GM12878 (cell line): ENCODE results near the gene MRPS23. TPM values are rescaled to one million over a fixed set of nuclear protein-coding genes. Genes with fewer than 3 reads are reported as not detected.

Experiments used
- ATAC-seq: fragments of 200-7000 bp; cut with Tn5 transposase; 3 replicates; pipeline ENCODE4 v1.9.1; 2020; ENCODE audit warnings: mild to moderate bottlenecking, moderate library complexity
- BruUV-seq: library from RNA; stranded (reverse); fragments of 400-500 nt; replicated peaks from 2 replicates; lab custom pipeline; 2021; lab: Mats Ljungman, UMichigan
- CTCF ChIA-PET: fragments of 300-600 bp; sonication (Branson Sonifier 250); formaldehyde crosslinking; extraction: SDS; loops from one replicate; lab custom pipeline; 2021; ENCODE audit warnings: inconsistent platforms; lab: Yijun Ruan, JAX
- POLR2A ChIA-PET: fragments of 350-600 bp; formaldehyde crosslinking; extraction: SDS; loops from one replicate; lab custom pipeline; 2021; ENCODE audit warnings: inconsistent platforms; lab: Charles Lee
- RAD21 ChIA-PET: fragments of 300-600 bp; sonication (Branson Sonifier 250); formaldehyde crosslinking; loops from one replicate; lab custom pipeline; 2023; ENCODE audit warnings: antibody characterized with exemption; ENCODE audit not compliant: unreplicated experiment; lab: Charles Lee
- SMC1A ChIA-PET: fragments of 300-600 bp; sonication (Branson Sonifier 250); formaldehyde crosslinking; loops from one replicate; lab custom pipeline; 2023; ENCODE audit not compliant: unreplicated experiment, uncharacterized antibody; lab: Charles Lee
- DNase-seq: peaks from one replicate; pipeline ENCODE4 v3.0.0-alpha.2; 2011; ENCODE audit warnings: low read depth, low spot score
- FAIRE-seq: peaks from 3 replicates; lab custom pipeline; 2011; peaks lifted over from hg19 to GRCh38; lab: Jason Lieb, UNC
- H2AFZ ChIP-seq: 2 replicates; pipeline ENCODE4 v1.6.0; 2011; ENCODE audit warnings: low read depth, low read length, control low read depth; ENCODE audit not compliant: control insufficient read depth
- H3K27ac ChIP-seq: 2 replicates; pipeline ENCODE4 v1.5.1; 2011; ENCODE audit warnings: control low read depth; ENCODE audit not compliant: control insufficient read depth, insufficient read depth
- H3K27me3 ChIP-seq, 2 experiments: replicated peaks in 1 of 2; 2 replicates each; pipeline versions ENCODE4 v1.6.0 to v1.6.1; 2011; ENCODE audit warnings: low read length in 1 of 2; ENCODE audit not compliant: control insufficient read depth in 2 of 2, insufficient read depth in 2 of 2
- H3K36me3 ChIP-seq, 2 experiments: 2 replicates each; pipeline ENCODE4 v1.5.1; 2011; ENCODE audit warnings: low read length in 1 of 2; ENCODE audit not compliant: control insufficient read depth in 2 of 2, insufficient read depth in 2 of 2
- H3K4me1 ChIP-seq: 2 replicates; pipeline ENCODE4 v1.6.1; 2011; ENCODE audit warnings: mild to moderate bottlenecking, low read length, moderate library complexity, mixed read lengths; ENCODE audit not compliant: control insufficient read depth, insufficient read depth
- H3K4me2 ChIP-seq: 2 replicates; pipeline ENCODE4 v1.6.0; 2011; ENCODE audit warnings: control low read depth; ENCODE audit not compliant: control insufficient read depth, insufficient read depth
- H3K4me3 ChIP-seq: fragments of 200-600 bp; sonication (generic); 2 replicates; pipeline ENCODE4 v1.5.1; 2016
- H3K79me2 ChIP-seq: 2 replicates; pipeline ENCODE4 v1.6.0; 2011; ENCODE audit warnings: low read length; ENCODE audit not compliant: control insufficient read depth, insufficient read depth
- H3K9ac ChIP-seq: 2 replicates; pipeline ENCODE4 v1.8.0; 2011; ENCODE audit warnings: low read length, control low read depth, mixed read lengths; ENCODE audit not compliant: control insufficient read depth, insufficient read depth
- H3K9me3 ChIP-seq: replicated peaks from 3 replicates; pipeline ENCODE4 v1.5.1; 2011; ENCODE audit warnings: mild to moderate bottlenecking, low read length; ENCODE audit not compliant: control insufficient read depth, insufficient read depth
- H4K20me1 ChIP-seq: 2 replicates; pipeline ENCODE4 v1.6.0; 2011; ENCODE audit not compliant: control insufficient read depth, insufficient read depth
- HDAC2 ChIP-seq: fragments of 200-600 bp; sonication (generic); IDR thresholded peaks from 2 replicates; pipeline ENCODE4 v1.6.1; 2017
- IKZF1 ChIP-seq: fragments of 450-650 bp; conservative IDR thresholded peaks from 2 replicates; pipeline ENCODE4 v1.6.1; 2017; ENCODE audit warnings: antibody characterized with exemption, mild to moderate bottlenecking
- MTA2 ChIP-seq: fragments of 450-650 bp; IDR thresholded peaks from 2 replicates; pipeline ENCODE4 v1.6.1; 2016; ENCODE audit warnings: low read depth, mild to moderate bottlenecking, moderate library complexity
- MXI1 ChIP-seq: fragments of 150-350 bp; IDR thresholded peaks from 2 replicates; pipeline ENCODE4 v1.6.1; 2011; ENCODE audit warnings: low read depth, mild to moderate bottlenecking, inconsistent platforms, low read length, improper control_type of control experiment
- RUNX3 ChIP-seq: IDR thresholded peaks from 2 replicates; pipeline ENCODE4 v1.6.1; 2012; ENCODE audit warnings: low read length, inconsistent platforms
- SMC3 ChIP-seq: IDR thresholded peaks from 2 replicates; pipeline ENCODE4 v1.6.1; 2011; ENCODE audit warnings: low read length, improper control_type of control experiment, borderline replicate concordance
- SUZ12 ChIP-seq: fragments of 200-600 bp; sonication (generic); IDR thresholded peaks from one replicate; pipeline ENCODE4 v1.6.1; 2018; ENCODE audit warnings: antibody characterized with exemption, mild to moderate bottlenecking; ENCODE audit not compliant: unreplicated experiment
- ZSCAN29 ChIP-seq: fragments of 450-650 bp; IDR thresholded peaks from 2 replicates; pipeline ENCODE4 v1.6.1; 2017; ENCODE audit warnings: mild to moderate bottlenecking, moderate library complexity
- WGBS: methylation state at CpG from one replicate; pipeline ENCODE4 v1.1.6; 2016; ENCODE audit warnings: low lambda C conversion rate; ENCODE audit not compliant: insufficient replicate concordance, insufficient coverage; ENCODE audit errors: missing lambda C conversion rate; 5-methylcytosine and 5-hydroxymethylcytosine counted together
- in situ Hi-C: fragments of 300-500 bp; cut with MboI; formaldehyde crosslinking; loops from 9 replicates; pipeline ENCODE4 v1.14.3; 2018; ENCODE audit warnings: mixed read lengths
- intact Hi-C: fragments of 100-400 bp; cut with micrococcal nuclease; formaldehyde crosslinking; loops from one replicate; pipeline ENCODE4 v1.14.2; 2022; ENCODE audit not compliant: unreplicated experiment
- polyA plus RNA-seq, 11 experiments: library from polyadenylated mRNA; depleted of rRNA in 4 of 11; unstranded in 6 of 11; stranded (reverse) in 5 of 11; fragments of >200 nt; fragmentation: Nextera tagmentation in 4 of 11; fragmentation: Illumina TruSeq in 1 of 11; extraction: Ambion mirVana in 4 of 11; extraction: Trizol in 1 of 11; gene quantifications; 1 replicate in 1 of 11; 2 replicates in 10 of 11; pipeline versions ENCODE4 v1.2.1 to v1.2.3, GENCODE V29; 2011 to 2016; ENCODE audit warnings: inconsistent platforms in 2 of 11, missing spikeins in 2 of 11, low read depth in 1 of 11
- total RNA-seq, 4 experiments: library from RNA; depleted of rRNA in 3 of 4; stranded (reverse); fragments of >200 nt in 3 of 4; fragmentation: Illumina TruSeq in 1 of 4; extraction: Trizol in 1 of 4; gene quantifications; 2 replicates each; pipeline versions ENCODE4 v1.2.1 to v1.2.3, GENCODE V29; 2013 to 2021
- TF ChIP-seq, protein P1 (sequence below): IDR thresholded peaks from 2 replicates; pipeline ENCODE4 v1.6.1; 2012; ENCODE audit warnings: improper control_type of control experiment, low read depth, low read length; ENCODE audit not compliant: insufficient replicate concordance

MRPS23 gene
- total and polyA plus RNA-seq, 10 of the 15 experiments (the other 5 are each of a cell fraction or from before 2014, with no cell fraction given): 65.3 to 237 (median 87.9) TPM

DNA sequence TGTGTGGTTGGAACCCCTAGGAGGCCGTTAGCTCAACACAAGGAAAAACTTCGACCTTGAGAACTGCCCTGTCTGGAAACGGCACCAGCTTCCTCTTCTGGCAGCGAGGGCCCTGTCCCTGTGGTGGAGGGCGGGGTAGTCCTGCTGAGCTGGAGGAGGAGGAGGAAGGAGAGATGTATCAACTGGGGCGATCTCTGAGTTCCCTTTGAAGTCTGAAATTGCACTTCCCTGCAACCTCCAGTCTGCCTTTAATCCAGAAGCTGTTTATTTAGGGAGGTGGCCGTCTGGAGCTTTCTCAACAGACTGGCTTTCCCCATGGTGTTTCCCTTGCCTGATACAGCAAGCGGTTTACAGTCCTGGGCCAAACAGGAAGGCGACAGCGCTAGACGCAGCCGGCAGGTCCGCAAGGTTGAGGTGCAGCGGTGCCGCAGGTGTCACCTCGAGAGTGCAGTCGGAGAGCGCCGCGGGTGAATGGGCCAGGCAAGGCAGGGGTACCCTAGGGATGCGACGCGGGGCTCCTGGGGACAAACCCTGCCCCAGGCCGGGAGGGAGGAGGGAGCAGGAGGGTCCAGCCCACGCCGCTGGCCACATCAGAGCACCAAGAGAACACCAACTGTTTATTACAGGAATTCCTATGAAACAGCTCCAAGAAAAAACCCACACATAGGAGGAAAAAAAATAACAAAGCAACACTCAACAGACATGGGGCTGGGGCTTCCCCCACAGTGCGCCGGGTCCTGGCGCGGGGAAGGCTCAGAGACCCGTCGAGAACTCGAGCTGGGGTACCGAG is 11.4 kb upstream of the MRPS23 start:
- RAD21 ChIA-PET: interaction anchor here (0.5 to 10.0 kb wide), 21 partner anchors 9 to 608 kb away, joined by 3 to 239 read pairs (median 4); partner anchors contain the start of genes MRPS23, SRSF1 and VEZF1
- peaks cover 3% of the 10 kb centered on the region; the same call in 1 of the 2 replicates for H3K4me1 ChIP-seq
- no peaks in the 10 kb centered on the region for H3K36me3 ChIP-seq
- H3K27ac ChIP-seq: no peak overlapping the region
- peak overlapping the region; percentile 38; the same call in 1 of the 2 replicates for H3K4me3 ChIP-seq
- DNase-seq (no peak), FAIRE-seq (no peak), ATAC-seq (peak; percentile 67)
- H3K79me2 ChIP-seq: no peaks in the 10 kb centered on the region
- no peaks in the 10 kb centered on the region; a peak in 2 of 4 replicates for H3K27me3 ChIP-seq
- SMC1A ChIA-PET: interaction anchor here (0.7 to 14.5 kb wide), 21 partner anchors 9 to 252 kb away, joined by 3 to 341 read pairs (median 8); partner anchors contain the start of genes CUEDC1, MRPS23 and SRSF1
- WGBS: 2% methylated on average over 34 of the region's 34 CpGs
- H3K9me3 ChIP-seq: no peaks in the 10 kb centered on the region
- H4K20me1 ChIP-seq: no peaks in the 10 kb centered on the region
- H3K4me2 ChIP-seq: peak overlapping the region; percentile 78
- peak overlapping the region; percentile 1; the same call in 1 of the 2 replicates for H2AFZ ChIP-seq
- CTCF ChIA-PET: interaction anchor here (0.8 to 18.2 kb wide), 17 partner anchors 8 to 252 kb away, joined by 3 to 708 read pairs (median 6); partner anchors contain the start of genes CUEDC1, MRPS23 and SRSF1
- in situ Hi-C loops (no loop called here), intact Hi-C loops (no loop called here)
- H3K9ac ChIP-seq: no peak overlapping the region
- no TSS peak for BruUV-seq
- TF ChIP-seq, protein P1, sequence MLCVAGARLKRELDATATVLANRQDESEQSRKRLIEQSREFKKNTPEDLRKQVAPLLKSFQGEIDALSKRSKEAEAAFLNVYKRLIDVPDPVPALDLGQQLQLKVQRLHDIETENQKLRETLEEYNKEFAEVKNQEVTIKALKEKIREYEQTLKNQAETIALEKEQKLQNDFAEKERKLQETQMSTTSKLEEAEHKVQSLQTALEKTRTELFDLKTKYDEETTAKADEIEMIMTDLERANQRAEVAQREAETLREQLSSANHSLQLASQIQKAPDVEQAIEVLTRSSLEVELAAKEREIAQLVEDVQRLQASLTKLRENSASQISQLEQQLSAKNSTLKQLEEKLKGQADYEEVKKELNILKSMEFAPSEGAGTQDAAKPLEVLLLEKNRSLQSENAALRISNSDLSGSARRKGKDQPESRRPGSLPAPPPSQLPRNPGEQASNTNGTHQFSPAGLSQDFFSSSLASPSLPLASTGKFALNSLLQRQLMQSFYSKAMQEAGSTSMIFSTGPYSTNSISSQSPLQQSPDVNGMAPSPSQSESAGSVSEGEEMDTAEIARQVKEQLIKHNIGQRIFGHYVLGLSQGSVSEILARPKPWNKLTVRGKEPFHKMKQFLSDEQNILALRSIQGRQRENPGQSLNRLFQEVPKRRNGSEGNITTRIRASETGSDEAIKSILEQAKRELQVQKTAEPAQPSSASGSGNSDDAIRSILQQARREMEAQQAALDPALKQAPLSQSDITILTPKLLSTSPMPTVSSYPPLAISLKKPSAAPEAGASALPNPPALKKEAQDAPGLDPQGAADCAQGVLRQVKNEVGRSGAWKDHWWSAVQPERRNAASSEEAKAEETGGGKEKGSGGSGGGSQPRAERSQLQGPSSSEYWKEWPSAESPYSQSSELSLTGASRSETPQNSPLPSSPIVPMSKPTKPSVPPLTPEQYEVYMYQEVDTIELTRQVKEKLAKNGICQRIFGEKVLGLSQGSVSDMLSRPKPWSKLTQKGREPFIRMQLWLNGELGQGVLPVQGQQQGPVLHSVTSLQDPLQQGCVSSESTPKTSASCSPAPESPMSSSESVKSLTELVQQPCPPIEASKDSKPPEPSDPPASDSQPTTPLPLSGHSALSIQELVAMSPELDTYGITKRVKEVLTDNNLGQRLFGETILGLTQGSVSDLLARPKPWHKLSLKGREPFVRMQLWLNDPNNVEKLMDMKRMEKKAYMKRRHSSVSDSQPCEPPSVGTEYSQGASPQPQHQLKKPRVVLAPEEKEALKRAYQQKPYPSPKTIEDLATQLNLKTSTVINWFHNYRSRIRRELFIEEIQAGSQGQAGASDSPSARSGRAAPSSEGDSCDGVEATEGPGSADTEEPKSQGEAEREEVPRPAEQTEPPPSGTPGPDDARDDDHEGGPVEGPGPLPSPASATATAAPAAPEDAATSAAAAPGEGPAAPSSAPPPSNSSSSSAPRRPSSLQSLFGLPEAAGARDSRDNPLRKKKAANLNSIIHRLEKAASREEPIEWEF: no peak
- TF ChIP-seq SUZ12: peak; percentile 31
- TF ChIP-seq IKZF1: peak; percentile 45
- no peak for TF ChIP-seq RUNX3
- no peak for TF ChIP-seq HDAC2
- TF ChIP-seq SMC3: no peak
- TF ChIP-seq MXI1: no peak
- TF ChIP-seq ZSCAN29: no peak
- TF ChIP-seq MTA2: no peak
- POLR2A ChIA-PET: interaction anchor here (1.0 to 4.0 kb wide), 4 partner anchors 79 to 138 kb away, joined by 3 to 17 read pairs (median 6); no protein-coding TSS in a partner anchor
